Lower leg skin (tissue), 4 donors: ENCODE measurements around the gene CEACAM5. TPM values are rescaled to one million over a fixed set of nuclear protein-coding genes. Genes with fewer than 3 reads are reported as not detected.

Experiments used
- DNase-seq, 2 donors: peaks; one replicate each; pipeline ENCODE4 v3.0.0-alpha.2; 2019; ENCODE audit warnings: low spot score in 2 of 2
- H3K4me3 ChIP-seq: fragments of 200-600 bp; sonication (generic); 2 replicates; pipeline ENCODE4 v1.5.1; 2017; ENCODE audit warnings: mild to moderate bottlenecking, low read depth; ENCODE audit not compliant: poor library complexity, severe bottlenecking
- POLR2A ChIP-seq, 2 donors: fragments of 450-650 bp; IDR thresholded peaks; one replicate each; pipeline ENCODE4 v1.6.1; 2016 to 2017; ENCODE audit warnings: antibody characterized with exemption in 2 of 2, mild to moderate bottlenecking in 1 of 2, moderate library complexity in 1 of 2
- WGBS, 2 donors: methylation state at CpG; one replicate each; pipeline ENCODE4 v1.1.5; 2018; 5-methylcytosine and 5-hydroxymethylcytosine counted together
- intact Hi-C: fragments of 100-400 bp; cut with DNase I; formaldehyde crosslinking; loops from one replicate; pipeline ENCODE4 v1.15.0; 2023; ENCODE audit warnings: low total_unique reads
- total RNA-seq, 4 donors: library from RNA; depleted of rRNA; stranded (reverse); fragments of >200 nt; gene quantifications; one replicate each; pipeline ENCODE4 v1.1.0, GENCODE V29; 2016
- TF ChIP-seq, protein P1 (sequence below), 3 donors: fragments of 450-650 bp; IDR thresholded peaks; one replicate each; pipeline ENCODE4 v1.5.1; 2016; ENCODE audit warnings: antibody characterized with exemption in 3 of 3, mild to moderate bottlenecking in 3 of 3, moderate library complexity in 2 of 3

CEACAM5 gene
- total RNA-seq, 4 donors from 2014 or later, result 6.0 to 14.0 (median 9.1) TPM

DNA sequence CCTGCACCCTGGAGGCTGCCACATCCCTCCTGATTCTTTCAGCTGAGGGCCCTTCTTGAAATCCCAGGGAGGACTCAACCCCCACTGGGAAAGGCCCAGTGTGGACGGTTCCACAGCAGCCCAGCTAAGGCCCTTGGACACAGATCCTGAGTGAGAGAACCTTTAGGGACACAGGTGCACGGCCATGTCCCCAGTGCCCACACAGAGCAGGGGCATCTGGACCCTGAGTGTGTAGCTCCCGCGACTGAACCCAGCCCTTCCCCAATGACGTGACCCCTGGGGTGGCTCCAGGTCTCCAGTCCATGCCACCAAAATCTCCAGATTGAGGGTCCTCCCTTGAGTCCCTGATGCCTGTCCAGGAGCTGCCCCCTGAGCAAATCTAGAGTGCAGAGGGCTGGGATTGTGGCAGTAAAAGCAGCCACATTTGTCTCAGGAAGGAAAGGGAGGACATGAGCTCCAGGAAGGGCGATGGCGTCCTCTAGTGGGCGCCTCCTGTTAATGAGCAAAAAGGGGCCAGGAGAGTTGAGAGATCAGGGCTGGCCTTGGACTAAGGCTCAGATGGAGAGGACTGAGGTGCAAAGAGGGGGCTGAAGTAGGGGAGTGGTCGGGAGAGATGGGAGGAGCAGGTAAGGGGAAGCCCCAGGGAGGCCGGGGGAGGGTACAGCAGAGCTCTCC lies 6.9 kb upstream of the CEACAM5 start:
- intact Hi-C loops, result no loop called here
- 32 to 38% methylated on average over 8 to 10 of the region's 10 CpGs for WGBS, 2 donors
- DNase-seq, result peak in 1 of 2 donors; percentile 66
- TF ChIP-seq, protein P1, sequence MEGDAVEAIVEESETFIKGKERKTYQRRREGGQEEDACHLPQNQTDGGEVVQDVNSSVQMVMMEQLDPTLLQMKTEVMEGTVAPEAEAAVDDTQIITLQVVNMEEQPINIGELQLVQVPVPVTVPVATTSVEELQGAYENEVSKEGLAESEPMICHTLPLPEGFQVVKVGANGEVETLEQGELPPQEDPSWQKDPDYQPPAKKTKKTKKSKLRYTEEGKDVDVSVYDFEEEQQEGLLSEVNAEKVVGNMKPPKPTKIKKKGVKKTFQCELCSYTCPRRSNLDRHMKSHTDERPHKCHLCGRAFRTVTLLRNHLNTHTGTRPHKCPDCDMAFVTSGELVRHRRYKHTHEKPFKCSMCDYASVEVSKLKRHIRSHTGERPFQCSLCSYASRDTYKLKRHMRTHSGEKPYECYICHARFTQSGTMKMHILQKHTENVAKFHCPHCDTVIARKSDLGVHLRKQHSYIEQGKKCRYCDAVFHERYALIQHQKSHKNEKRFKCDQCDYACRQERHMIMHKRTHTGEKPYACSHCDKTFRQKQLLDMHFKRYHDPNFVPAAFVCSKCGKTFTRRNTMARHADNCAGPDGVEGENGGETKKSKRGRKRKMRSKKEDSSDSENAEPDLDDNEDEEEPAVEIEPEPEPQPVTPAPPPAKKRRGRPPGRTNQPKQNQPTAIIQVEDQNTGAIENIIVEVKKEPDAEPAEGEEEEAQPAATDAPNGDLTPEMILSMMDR (IDR thresholded peaks at IDR 0.05), result no peak
- TF ChIP-seq POLR2A (IDR thresholded peaks at IDR 0.05), result no peak
- H3K4me3 ChIP-seq, result no peak overlapping the region

DNA sequence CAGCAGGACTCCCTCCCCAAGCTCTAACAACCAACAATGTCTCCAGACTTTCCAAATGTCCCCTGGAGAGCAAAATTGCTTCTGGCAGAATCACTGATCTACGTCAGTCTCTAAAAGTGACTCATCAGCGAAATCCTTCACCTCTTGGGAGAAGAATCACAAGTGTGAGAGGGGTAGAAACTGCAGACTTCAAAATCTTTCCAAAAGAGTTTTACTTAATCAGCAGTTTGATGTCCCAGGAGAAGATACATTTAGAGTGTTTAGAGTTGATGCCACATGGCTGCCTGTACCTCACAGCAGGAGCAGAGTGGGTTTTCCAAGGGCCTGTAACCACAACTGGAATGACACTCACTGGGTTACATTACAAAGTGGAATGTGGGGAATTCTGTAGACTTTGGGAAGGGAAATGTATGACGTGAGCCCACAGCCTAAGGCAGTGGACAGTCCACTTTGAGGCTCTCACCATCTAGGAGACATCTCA lies 6.2 kb upstream of the CEACAM5 start:
- H3K4me3 ChIP-seq, result no peak overlapping the region
- TF ChIP-seq, protein P1 (IDR thresholded peaks at IDR 0.05), result no peak
- TF ChIP-seq POLR2A (IDR thresholded peaks at IDR 0.05), result no peak
- DNase-seq, result no peak
- 26 to 29% methylated on average over 3 of the region's 3 CpGs for WGBS, 2 donors
- intact Hi-C loops, result no loop called here

DNA sequence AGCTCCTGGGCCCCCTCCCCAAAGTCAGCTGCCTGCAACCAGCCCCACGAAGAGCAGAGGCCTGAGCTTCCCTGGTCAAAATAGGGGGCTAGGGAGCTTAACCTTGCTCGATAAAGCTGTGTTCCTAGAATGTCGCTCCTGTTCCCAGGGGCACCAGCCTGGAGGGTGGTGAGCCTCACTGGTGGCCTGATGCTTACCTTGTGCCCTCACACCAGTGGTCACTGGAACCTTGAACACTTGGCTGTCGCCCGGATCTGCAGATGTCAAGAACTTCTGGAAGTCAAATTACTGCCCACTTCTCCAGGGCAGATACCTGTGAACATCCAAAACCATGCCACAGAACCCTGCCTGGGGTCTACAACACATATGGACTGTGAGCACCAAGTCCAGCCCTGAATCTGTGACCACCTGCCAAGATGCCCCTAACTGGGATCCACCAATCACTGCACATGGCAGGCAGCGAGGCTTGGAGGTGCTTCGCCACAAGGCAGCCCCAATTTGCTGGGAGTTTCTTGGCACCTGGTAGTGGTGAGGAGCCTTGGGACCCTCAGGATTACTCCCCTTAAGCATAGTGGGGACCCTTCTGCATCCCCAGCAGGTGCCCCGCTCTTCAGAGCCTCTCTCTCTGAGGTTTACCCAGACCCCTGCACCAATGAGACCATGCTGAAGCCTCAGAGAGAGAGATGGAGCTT lies 4.7 kb upstream of the CEACAM5 start:
- DNase-seq, result peak in 1 of 2 donors; percentile 77
- 65 to 73% methylated on average over 8 of the region's 8 CpGs for WGBS, 2 donors
- no peak overlapping the region for H3K4me3 ChIP-seq
- intact Hi-C loops, result no loop called here
- no peak for TF ChIP-seq POLR2A (IDR thresholded peaks at IDR 0.05)
- TF ChIP-seq, protein P1 (IDR thresholded peaks at IDR 0.05), result no peak

DNA sequence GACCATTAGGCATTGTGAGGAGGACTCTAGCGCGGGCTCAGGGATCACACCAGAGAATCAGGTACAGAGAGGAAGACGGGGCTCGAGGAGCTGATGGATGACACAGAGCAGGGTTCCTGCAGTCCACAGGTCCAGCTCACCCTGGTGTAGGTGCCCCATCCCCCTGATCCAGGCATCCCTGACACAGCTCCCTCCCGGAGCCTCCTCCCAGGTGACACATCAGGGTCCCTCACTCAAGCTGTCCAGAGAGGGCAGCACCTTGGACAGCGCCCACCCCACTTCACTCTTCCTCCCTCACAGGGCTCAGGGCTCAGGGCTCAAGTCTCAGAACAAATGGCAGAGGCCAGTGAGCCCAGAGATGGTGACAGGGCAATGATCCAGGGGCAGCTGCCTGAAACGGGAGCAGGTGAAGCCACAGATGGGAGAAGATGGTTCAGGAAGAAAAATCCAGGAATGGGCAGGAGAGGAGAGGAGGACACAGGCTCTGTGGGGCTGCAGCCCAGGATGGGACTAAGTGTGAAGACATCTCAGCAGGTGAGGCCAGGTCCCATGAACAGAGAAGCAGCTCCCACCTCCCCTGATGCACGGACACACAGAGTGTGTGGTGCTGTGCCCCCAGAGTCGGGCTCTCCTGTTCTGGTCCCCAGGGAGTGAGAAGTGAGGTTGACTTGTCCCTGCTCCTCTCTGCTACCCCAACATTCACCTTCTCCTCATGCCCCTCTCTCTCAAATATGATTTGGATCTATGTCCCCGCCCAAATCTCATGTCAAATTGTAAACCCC lies 2.8 kb upstream of the CEACAM5 start:
- intact Hi-C loops, result no loop called here
- peak in 1 of 2 donors; percentile 76 for DNase-seq
- no peak overlapping the region for H3K4me3 ChIP-seq
- TF ChIP-seq, protein P1 (IDR thresholded peaks at IDR 0.05), result no peak
- 43 to 52% methylated on average over 10 of the region's 10 CpGs for WGBS, 2 donors

DNA sequence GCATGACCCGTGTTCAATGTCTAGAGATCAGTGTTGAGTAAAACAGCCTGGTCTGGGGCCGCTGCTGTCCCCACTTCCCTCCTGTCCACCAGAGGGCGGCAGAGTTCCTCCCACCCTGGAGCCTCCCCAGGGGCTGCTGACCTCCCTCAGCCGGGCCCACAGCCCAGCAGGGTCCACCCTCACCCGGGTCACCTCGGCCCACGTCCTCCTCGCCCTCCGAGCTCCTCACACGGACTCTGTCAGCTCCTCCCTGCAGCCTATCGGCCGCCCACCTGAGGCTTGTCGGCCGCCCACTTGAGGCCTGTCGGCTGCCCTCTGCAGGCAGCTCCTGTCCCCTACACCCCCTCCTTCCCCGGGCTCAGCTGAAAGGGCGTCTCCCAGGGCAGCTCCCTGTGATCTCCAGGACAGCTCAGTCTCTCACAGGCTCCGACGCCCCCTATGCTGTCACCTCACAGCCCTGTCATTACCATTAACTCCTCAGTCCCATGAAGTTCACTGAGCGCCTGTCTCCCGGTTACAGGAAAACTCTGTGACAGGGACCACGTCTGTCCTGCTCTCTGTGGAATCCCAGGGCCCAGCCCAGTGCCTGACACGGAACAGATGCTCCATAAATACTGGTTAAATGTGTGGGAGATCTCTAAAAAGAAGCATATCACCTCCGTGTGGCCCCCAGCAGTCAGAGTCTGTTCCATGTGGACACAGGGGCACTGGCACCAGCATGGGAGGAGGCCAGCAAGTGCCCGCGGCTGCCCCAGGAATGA lies 1.5 kb upstream of the CEACAM5 start:
- no peak for TF ChIP-seq POLR2A (IDR thresholded peaks at IDR 0.05)
- TF ChIP-seq, protein P1 (IDR thresholded peaks at IDR 0.05), result peak in 1 of 3 donors; percentile 55
- H3K4me3 ChIP-seq, result no peak overlapping the region
- intact Hi-C loops, result no loop called here
- WGBS, 2 donors, result 9 to 15% methylated on average over 21 to 23 of the region's 26 CpGs
- peak in 1 of 2 donors; percentile 83 for DNase-seq
